ENCODE measurements around the gene GALE. TPM values are rescaled to one million over a fixed set of nuclear protein-coding genes. Genes with fewer than 3 reads are reported as not detected.

The GALE gene
- total and polyA plus RNA-seq, 2 of the 13 experiments (the other 11 are each of a cell fraction or from before 2014, with no cell fraction given), result 85.2 to 88.4 TPM

Other genes starting within 250 kb of the GALE start
- 67.8 and 115 TPM in 2 replicates for gene ID3, start 241.3 kb downstream of the GALE start, total RNA-seq (2016; rRNA removed; fragmentation: Illumina TruSeq; extraction: Trizol)
- gene ID3, start 241.3 kb downstream of the GALE start, polyA plus RNA-seq (2011; rRNA removed), result 34.9 and 64.8 TPM in 2 replicates
- 2,010 and 2,638 TPM in 2 replicates for gene RPL11, start 108.9 kb downstream of the GALE start, total RNA-seq (2016; rRNA removed; fragmentation: Illumina TruSeq; extraction: Trizol)
- gene RPL11, start 108.9 kb downstream of the GALE start, polyA plus RNA-seq (2011; rRNA removed), result 1,552 and 1,682 TPM in 2 replicates
- gene ELOA, start 57.3 kb downstream of the GALE start, total RNA-seq (2016; rRNA removed; fragmentation: Illumina TruSeq; extraction: Trizol), result 28.5 and 36.3 TPM in 2 replicates
- gene ELOA, start 57.3 kb downstream of the GALE start, polyA plus RNA-seq (2011; rRNA removed), result 14.2 and 14.8 TPM in 2 replicates
- gene PITHD1, start 22.3 kb downstream of the GALE start, total RNA-seq (2016; rRNA removed; fragmentation: Illumina TruSeq; extraction: Trizol), result 37.3 and 44.9 TPM in 2 replicates
- gene PITHD1, start 22.3 kb downstream of the GALE start, polyA plus RNA-seq (2011; rRNA removed), result 26.6 and 28.0 TPM in 2 replicates
- gene LYPLA2, start 9.6 kb downstream of the GALE start, total RNA-seq (2016; rRNA removed; fragmentation: Illumina TruSeq; extraction: Trizol), result 73.2 and 90.3 TPM in 2 replicates
- 72.1 and 96.1 TPM in 2 replicates for gene LYPLA2, start 9.6 kb downstream of the GALE start, polyA plus RNA-seq (2011; rRNA removed)
- 21.3 and 30.0 TPM in 2 replicates for gene HMGCL, start 24.7 kb upstream of the GALE start, total RNA-seq (2016; rRNA removed; fragmentation: Illumina TruSeq; extraction: Trizol)
- 41.4 and 48.7 TPM in 2 replicates for gene HMGCL, start 24.7 kb upstream of the GALE start, polyA plus RNA-seq (2011; rRNA removed)
- 14.9 and 33.6 TPM in 2 replicates for gene FUCA1, start 67.5 kb upstream of the GALE start, total RNA-seq (2016; rRNA removed; fragmentation: Illumina TruSeq; extraction: Trizol)
- 29.9 and 32.7 TPM in 2 replicates for gene FUCA1, start 67.5 kb upstream of the GALE start, polyA plus RNA-seq (2011; rRNA removed)
- gene CNR2, start 112.6 kb upstream of the GALE start, total RNA-seq (2016; rRNA removed; fragmentation: Illumina TruSeq; extraction: Trizol), result not detected in 2 replicates
- gene CNR2, start 112.6 kb upstream of the GALE start, polyA plus RNA-seq (2011; rRNA removed), result not detected in 2 replicates
- 97.5 and 159 TPM in 2 replicates for gene PNRC2, start 159.1 kb upstream of the GALE start, total RNA-seq (2016; rRNA removed; fragmentation: Illumina TruSeq; extraction: Trizol)
- gene PNRC2, start 159.1 kb upstream of the GALE start, polyA plus RNA-seq (2011; rRNA removed), result 53.3 and 74.9 TPM in 2 replicates
- gene SRSF10, start 179.6 kb upstream of the GALE start, total RNA-seq (2016; rRNA removed; fragmentation: Illumina TruSeq; extraction: Trizol), result 156 and 186 TPM in 2 replicates
- gene SRSF10, start 179.6 kb upstream of the GALE start, polyA plus RNA-seq (2011; rRNA removed), result 98.2 and 126 TPM in 2 replicates